IMR-90 (cell line): ENCODE data around the gene TM4SF20. TPM values are rescaled to one million over a fixed set of nuclear protein-coding genes. Genes with fewer than 3 reads are reported as not detected.

Experiments used
- ATAC-seq: fragments of 200-7000 bp; cut with Tn5 transposase; 2 replicates; pipeline ENCODE4 v1.9.1; 2020; ENCODE audit warnings: low read depth, mild to moderate bottlenecking, moderate library complexity
- BruUV-seq: library from RNA; stranded (reverse); fragments of 400-500 nt; replicated peaks from 2 replicates; lab custom pipeline; 2021; lab: Mats Ljungman, UMichigan
- CTCF ChIA-PET: fragments of 300-600 bp; formaldehyde crosslinking; extraction: SDS; loops from one replicate; lab custom pipeline; 2021; ENCODE audit warnings: antibody characterized with exemption; lab: Yijun Ruan, JAX
- POLR2A ChIA-PET: fragments of 300-600 bp; sonication (Branson Sonifier 250); formaldehyde crosslinking; loops from one replicate; lab custom pipeline; 2022; ENCODE audit warnings: antibody characterized with exemption; ENCODE audit not compliant: unreplicated experiment; lab: Charles Lee
- DNase-seq: peaks from one replicate; pipeline ENCODE4 v3.0.0; 2013
- H2AFZ ChIP-seq: replicated peaks from 2 replicates; pipeline ENCODE3; 2013; ENCODE audit warnings: low read length, mild to moderate bottlenecking; ENCODE audit not compliant: poor library complexity
- H2AK5ac ChIP-seq: 2 replicates; pipeline ENCODE4 v1.6.1; 2013; ENCODE audit warnings: low read depth, low read length, inconsistent platforms
- H2AK9ac ChIP-seq: replicated peaks from 2 replicates; pipeline ENCODE3; 2013; ENCODE audit warnings: mild to moderate bottlenecking, low read depth, low read length, moderate library complexity; ENCODE audit not compliant: poor library complexity
- H2BK120ac ChIP-seq: 2 replicates; pipeline ENCODE4 v1.6.1; 2013; ENCODE audit warnings: low read depth, low read length, inconsistent platforms
- H2BK15ac ChIP-seq: 3 replicates; pipeline ENCODE4 v1.6.1; 2013; ENCODE audit warnings: low read depth, low read length, inconsistent platforms
- H2BK20ac ChIP-seq: 2 replicates; pipeline ENCODE4 v1.6.1; 2013; ENCODE audit warnings: low read depth, mild to moderate bottlenecking, inconsistent platforms, low read length, moderate library complexity
- H2BK5ac ChIP-seq: 2 replicates; pipeline ENCODE4 v1.6.1; 2013; ENCODE audit warnings: mild to moderate bottlenecking, low read depth, low read length, inconsistent platforms; ENCODE audit not compliant: poor library complexity, severe bottlenecking
- H3K14ac ChIP-seq: replicated peaks from 2 replicates; pipeline ENCODE4 v1.6.1; 2013; ENCODE audit warnings: low read depth, low read length, inconsistent platforms
- H3K18ac ChIP-seq: 2 replicates; pipeline ENCODE4 v1.6.1; 2013; ENCODE audit warnings: low read depth, low read length, control low read depth
- H3K23ac ChIP-seq: 2 replicates; pipeline ENCODE4 v1.6.1; 2013; ENCODE audit warnings: low read depth, low read length, inconsistent platforms
- H3K27ac ChIP-seq: 2 replicates; pipeline ENCODE4 v1.5.1; 2013; ENCODE audit warnings: mild to moderate bottlenecking, control low read depth, low read length; ENCODE audit not compliant: insufficient read depth
- H3K27me3 ChIP-seq: 2 replicates; pipeline ENCODE4 v1.6.1; 2013; ENCODE audit warnings: low read length; ENCODE audit not compliant: control insufficient read depth, insufficient read depth
- H3K36me3 ChIP-seq: 2 replicates; pipeline ENCODE4 v1.6.1; 2013; ENCODE audit warnings: low read length, mixed read lengths; ENCODE audit not compliant: control insufficient read depth, insufficient read depth
- H3K4ac ChIP-seq: 2 replicates; pipeline ENCODE4 v1.6.1; 2013; ENCODE audit warnings: low read depth, low read length, inconsistent platforms
- H3K4me1 ChIP-seq: 2 replicates; pipeline ENCODE4 v1.6.1; 2013; ENCODE audit warnings: low read length, mixed read lengths; ENCODE audit not compliant: control insufficient read depth, insufficient read depth
- H3K4me2 ChIP-seq: 2 replicates; pipeline ENCODE4 v1.6.1; 2013; ENCODE audit warnings: low read depth, mild to moderate bottlenecking, control low read depth, low read length, moderate library complexity
- H3K4me3 ChIP-seq: 2 replicates; pipeline ENCODE4 v1.5.1; 2013; ENCODE audit warnings: low read depth, mild to moderate bottlenecking, control low read depth, low read length, moderate library complexity; ENCODE audit not compliant: insufficient read depth
- H3K56ac ChIP-seq: 2 replicates; pipeline ENCODE4 v1.6.1; 2013; ENCODE audit warnings: low read length, inconsistent platforms; ENCODE audit not compliant: insufficient read depth; ENCODE audit errors: extremely low read depth
- H3K79me1 ChIP-seq, 2 experiments: 2 replicates each; pipeline ENCODE4 v1.6.1; 2013; ENCODE audit warnings: low read length in 2 of 2, inconsistent platforms in 1 of 2, low read depth in 1 of 2
- H3K9ac ChIP-seq: 2 replicates; pipeline ENCODE4 v1.6.1; 2013; ENCODE audit warnings: low read depth, low read length, control low read depth
- H3K9me1 ChIP-seq: 2 replicates; pipeline ENCODE4 v1.6.1; 2013; ENCODE audit warnings: low read length, inconsistent platforms; ENCODE audit not compliant: insufficient read depth
- H3K9me3 ChIP-seq: 2 replicates; pipeline ENCODE4 v1.6.1; 2013; ENCODE audit warnings: low read length; ENCODE audit not compliant: control insufficient read depth, insufficient read depth
- H4K20me1 ChIP-seq: 2 replicates; pipeline ENCODE4 v1.6.1; 2013; ENCODE audit warnings: low read length, inconsistent platforms; ENCODE audit not compliant: insufficient read depth
- H4K5ac ChIP-seq: 2 replicates; pipeline ENCODE4 v1.6.1; 2013; ENCODE audit warnings: mild to moderate bottlenecking, low read depth, low read length, control low read depth
- H4K8ac ChIP-seq, 2 experiments: 2 replicates each; pipeline ENCODE4 v1.6.1; 2013; ENCODE audit warnings: low read depth in 2 of 2, low read length in 2 of 2, control low read depth in 1 of 2, inconsistent platforms in 1 of 2
- H4K91ac ChIP-seq: 2 replicates; pipeline ENCODE4 v1.6.1; 2013; ENCODE audit warnings: low read depth, low read length, inconsistent platforms; ENCODE audit not compliant: insufficient read depth
- CEBPB ChIP-seq: IDR thresholded peaks from 2 replicates; pipeline ENCODE4 v1.6.1; 2012; ENCODE audit warnings: low read depth, low read length, improper control_type of control experiment
- FOS ChIP-seq: fragments of 150-350 bp; IDR thresholded peaks from 2 replicates; pipeline ENCODE4 v1.6.1; 2016; ENCODE audit warnings: low read depth, low read length
- NFE2L2 ChIP-seq: fragments of 150-350 bp; IDR thresholded peaks from 2 replicates; pipeline ENCODE4 v1.6.1; 2016; ENCODE audit warnings: low read depth, mild to moderate bottlenecking, low read length
- POLR2A ChIP-seq: IDR thresholded peaks from 2 replicates; pipeline ENCODE4 v1.6.1; 2012; ENCODE audit warnings: mild to moderate bottlenecking, low read depth, low read length
- RCOR1 ChIP-seq: IDR thresholded peaks from 2 replicates; pipeline ENCODE4 v1.6.1; 2012; ENCODE audit warnings: mild to moderate bottlenecking, low read length, improper control_type of control experiment; ENCODE audit not compliant: insufficient replicate concordance
- WGBS, 2 experiments: methylation state at CpG; one replicate each; pipeline versions ENCODE4 v1.1.5 to v1.1.7; 2013; ENCODE audit warnings: missing lambda C conversion rate in 2 of 2; ENCODE audit not compliant: insufficient read length in 1 of 2; ENCODE audit errors: extremely low coverage in 2 of 2; 5-methylcytosine and 5-hydroxymethylcytosine counted together
- dilution Hi-C: fragments of 300-500 bp; cut with HindIII; formaldehyde crosslinking; loops from one replicate; pipeline ENCODE4 v1.14.3; 2018; ENCODE audit warnings: low sequenced_read_pairs; ENCODE audit not compliant: unreplicated experiment
- in situ Hi-C: fragments of 300-500 bp; cut with MboI; formaldehyde crosslinking; loops from 3 replicates; pipeline ENCODE4 v1.14.3; 2019; ENCODE audit warnings: low sequenced_read_pairs, inconsistent platforms, mixed read lengths
- intact Hi-C: fragments of 100-400 bp; cut with micrococcal nuclease; formaldehyde crosslinking; loops from 2 replicates; pipeline ENCODE4 v1.10.0; 2022
- polyA plus RNA-seq, 3 experiments: library from polyadenylated mRNA; depleted of rRNA; stranded (reverse); fragments of >200 nt; gene quantifications; 2 replicates each; pipeline ENCODE4 v1.2.3, GENCODE V29; 2012; ENCODE audit warnings: low replicate concordance in 1 of 3
- total RNA-seq: library from RNA; depleted of rRNA; stranded (reverse); fragments of >200 nt; gene quantifications from 2 replicates; pipeline ENCODE4 v1.2.3, GENCODE V29; 2012
- TF ChIP-seq, protein P1 (sequence below): fragments of 150-350 bp; IDR thresholded peaks from 2 replicates; pipeline ENCODE4 v1.6.1; 2017; ENCODE audit warnings: mild to moderate bottlenecking, antibody characterized with exemption, low read length, low read depth

The TM4SF20 gene
- total and polyA plus RNA-seq, 2 of the 4 experiments (the other 2 are of a cell fraction), result under 0.01 to 0.03 TPM

DNA sequence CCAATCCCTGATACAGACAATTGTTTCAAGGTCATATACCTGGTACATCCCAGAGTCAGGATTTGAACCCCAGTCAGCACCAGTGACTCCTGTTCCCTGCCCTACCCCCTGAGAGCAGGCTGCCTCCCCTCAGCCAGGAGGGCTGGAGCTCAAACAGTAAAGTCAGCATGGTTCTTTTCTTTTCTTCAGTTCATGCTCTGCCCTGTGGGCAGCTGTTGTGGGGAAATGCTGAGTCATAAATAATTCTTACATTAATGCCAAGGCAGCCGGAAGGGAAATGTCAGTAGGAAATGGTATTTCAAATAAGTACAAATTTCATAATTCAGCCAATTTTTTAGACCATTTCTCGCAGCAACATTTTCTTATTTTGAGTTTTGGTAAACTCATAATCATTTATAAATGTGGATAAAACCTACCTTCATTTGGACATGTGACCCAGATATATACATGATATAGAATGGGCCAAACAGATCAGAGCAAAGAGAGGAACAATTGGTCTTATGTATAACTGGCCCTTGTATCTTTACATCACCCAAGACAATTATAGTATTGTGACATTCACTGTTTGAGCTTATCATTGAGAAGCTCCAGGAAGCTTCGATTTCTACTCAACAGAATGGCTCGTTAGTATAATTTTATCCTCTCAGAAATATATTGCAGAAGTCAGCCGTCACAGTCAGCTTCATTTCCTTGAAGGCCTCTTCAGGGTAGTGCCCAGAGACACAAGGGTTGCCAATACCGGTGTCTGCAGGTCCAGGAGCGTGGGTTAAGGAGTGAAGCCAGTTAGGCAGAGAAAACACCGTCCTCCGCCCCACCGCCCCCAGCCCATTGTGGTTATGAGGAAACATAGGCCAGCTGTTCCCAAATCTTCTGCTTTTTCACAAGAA lies 36.7 kb upstream of the TM4SF20 start (continued):
- TF ChIP-seq, protein P1, sequence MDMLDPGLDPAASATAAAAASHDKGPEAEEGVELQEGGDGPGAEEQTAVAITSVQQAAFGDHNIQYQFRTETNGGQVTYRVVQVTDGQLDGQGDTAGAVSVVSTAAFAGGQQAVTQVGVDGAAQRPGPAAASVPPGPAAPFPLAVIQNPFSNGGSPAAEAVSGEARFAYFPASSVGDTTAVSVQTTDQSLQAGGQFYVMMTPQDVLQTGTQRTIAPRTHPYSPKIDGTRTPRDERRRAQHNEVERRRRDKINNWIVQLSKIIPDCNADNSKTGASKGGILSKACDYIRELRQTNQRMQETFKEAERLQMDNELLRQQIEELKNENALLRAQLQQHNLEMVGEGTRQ, result no peak

DNA sequence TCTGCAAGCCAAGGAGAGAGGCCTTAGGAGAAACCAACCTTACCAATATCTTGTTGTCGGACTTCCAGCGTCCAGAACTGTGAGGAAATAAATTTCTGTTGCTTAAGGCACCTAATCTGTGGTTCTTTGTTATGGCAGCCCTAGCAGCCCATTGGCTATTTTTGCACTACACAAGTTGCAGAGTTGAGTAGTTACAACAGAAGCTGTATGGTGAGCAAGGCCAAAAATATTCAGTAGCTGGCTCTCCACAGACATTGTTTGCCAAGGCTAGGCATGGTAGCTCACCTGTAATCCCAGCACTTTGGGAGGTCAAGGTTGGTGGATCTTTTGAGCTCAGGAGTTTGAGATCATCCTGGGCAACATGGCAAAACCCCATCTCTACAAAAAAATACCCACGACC lies 35.7 kb upstream of the TM4SF20 start:
- ATAC-seq (peak; percentile 60; the same call in 1 of the 2 replicates), DNase-seq (peak; percentile 66)
- Histone ChIP-seq H3K14ac (0 out of 2 replicates have a peak overlapping the region, but pooled peaks have one; percentile 1), H2AK9ac (no peak overlapping the region), H3K79me1 (no peaks in the 10 kb centered on the region), H2AK5ac (no peak overlapping the region), H3K56ac (no peak overlapping the region), H3K18ac (peak overlapping the region; percentile 56; the same call in 1 of the 2 replicates), H3K23ac (no peak overlapping the region), H3K9me1 (no peaks in the 10 kb centered on the region), H4K8ac (0 out of 4 replicates have a peak overlapping the region, but pooled peaks of 1 of the 2 experiments have one; percentile 27), H3K27ac (no peak overlapping the region), H3K4me2 (no peak overlapping the region), H3K4me3 (no peak overlapping the region), H2AFZ (peak overlapping the region; percentile 3), H3K9ac (no peak overlapping the region), H4K20me1 (no peaks in the 10 kb centered on the region), H2BK5ac (peak overlapping the region; percentile 3), H2BK120ac (no peak overlapping the region), H3K9me3 (no peaks in the 10 kb centered on the region), H4K5ac (no peak overlapping the region), H4K91ac (no peak overlapping the region), H2BK15ac (no peak overlapping the region; the same call in 2 of the 3 replicates), H3K36me3 (no peaks in the 10 kb centered on the region), H3K27me3 (no peaks in the 10 kb centered on the region), H3K4me1 (peaks cover 4% of the 10 kb centered on the region), H2BK20ac (peak overlapping the region; percentile 46), H3K4ac (no peak overlapping the region)
- no CpG with 5 or more reads among the region's 3 CpGs for WGBS, 2 experiments
- POLR2A ChIA-PET, result no interaction called here
- in situ Hi-C loops (no loop called here), dilution Hi-C loops (no loop called here), intact Hi-C loops (no loop called here)
- TF ChIP-seq CEBPB (0 out of 2 replicates have a peak, but pooled peaks have one; percentile 19), NFE2L2 (no peak), POLR2A (no peak), RCOR1 (no peak), FOS (no peak)
- CTCF ChIA-PET, result interaction anchor here (0.6 to 3.2 kb wide), 3 partner anchors 9 to 549 kb away, joined by 4 to 10 read pairs (median 4); no protein-coding TSS in a partner anchor
- no TSS peak for BruUV-seq
